ENCODE data around the gene AUTS2. TPM values are rescaled to one million over a fixed set of nuclear protein-coding genes. Genes with fewer than 3 reads are reported as not detected.

The AUTS2 gene
- total RNA-seq, 1 experiment from 2014 or later: 2.2 TPM

DNA sequence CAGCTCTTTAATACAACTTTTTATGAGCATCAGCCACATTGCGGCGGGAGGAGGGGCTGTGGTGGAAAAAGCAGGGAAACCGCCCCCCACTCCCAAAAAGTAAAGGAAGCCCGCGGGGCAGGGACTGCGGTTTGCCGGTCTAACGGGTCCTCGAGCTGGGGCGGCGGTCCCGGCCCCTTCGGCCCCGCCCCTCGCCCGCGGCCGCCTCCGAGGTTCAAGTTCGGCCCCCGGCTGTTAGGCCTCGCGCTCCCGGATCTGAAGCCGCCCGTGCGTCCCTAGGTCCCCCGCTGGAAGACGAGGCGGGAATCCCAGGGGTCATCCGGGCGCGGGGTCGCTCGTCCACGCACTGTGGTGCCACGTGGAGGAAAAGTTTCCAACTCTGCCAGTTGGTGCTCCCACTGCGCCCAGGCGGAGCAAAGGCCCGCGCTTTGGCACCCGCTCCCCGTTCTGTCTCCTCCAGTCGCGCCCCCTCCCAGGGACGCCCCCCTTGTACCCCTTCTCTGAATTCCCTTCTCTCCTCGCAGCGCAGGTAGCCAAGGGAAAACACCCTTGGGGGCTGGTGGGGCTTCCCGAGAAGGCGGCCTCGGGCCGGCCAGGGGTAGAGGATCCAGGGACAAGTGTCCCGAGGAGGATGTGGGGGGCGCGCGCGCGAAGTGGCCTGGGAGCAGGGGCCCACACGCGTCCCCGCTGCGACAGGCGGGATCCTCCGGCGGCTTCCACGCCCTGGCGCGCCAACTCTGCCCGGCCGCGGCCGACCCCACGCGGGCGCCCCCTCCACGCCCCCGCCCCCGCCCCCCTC, 798 bp upstream of the AUTS2 start:
- H3K4me3 ChIP-seq: peak overlapping the region; percentile 52
- no peaks in the 10 kb centered on the region for H3K27me3 ChIP-seq
- no peaks in the 10 kb centered on the region for H3K9me3 ChIP-seq
- no peaks in the 10 kb centered on the region for H3K36me3 ChIP-seq
- DNase-seq: peak; percentile 18

DNA sequence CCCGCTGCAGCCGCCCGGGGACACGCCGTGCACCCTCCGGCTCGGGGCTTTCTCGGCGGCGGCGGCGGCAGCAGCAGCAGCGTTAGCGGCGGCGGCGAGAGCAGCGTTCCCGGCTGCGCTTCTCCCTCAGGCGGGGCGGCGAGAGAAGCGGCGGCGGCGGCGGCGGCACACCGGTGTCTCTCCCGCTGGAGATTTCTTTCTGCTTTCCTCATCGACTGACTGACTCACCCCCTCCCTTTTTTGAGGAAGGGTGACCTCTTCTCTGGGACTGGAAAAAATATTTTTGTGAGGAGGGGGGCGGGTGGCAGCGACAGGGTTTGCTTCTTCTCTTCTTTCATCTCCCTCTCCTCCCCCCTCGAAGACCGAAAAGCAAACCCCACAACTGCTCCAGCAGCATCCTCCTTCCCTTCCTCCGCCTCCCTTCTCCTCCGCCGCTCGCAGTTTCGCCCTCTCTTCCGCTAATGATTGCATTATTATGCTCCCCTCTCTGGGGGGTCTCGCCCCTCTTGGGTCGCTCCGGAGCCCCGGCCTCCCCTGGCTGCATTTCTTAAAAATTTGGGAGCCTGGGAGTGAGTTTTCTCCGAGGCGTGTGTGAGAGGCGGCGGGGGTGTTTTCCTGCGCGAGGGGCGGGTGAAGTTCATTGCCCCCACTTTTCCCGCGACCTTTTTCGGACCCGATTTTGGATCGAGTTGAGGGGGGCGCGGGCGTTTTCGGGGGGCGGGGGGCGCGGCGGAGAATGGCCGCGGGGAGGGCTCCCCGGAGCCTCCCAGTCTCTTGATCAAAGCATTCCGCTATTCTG, 411 bp downstream of the AUTS2 start:
- Histone ChIP-seq H3K9me3 (no peaks in the 10 kb centered on the region), H3K27me3 (no peaks in the 10 kb centered on the region), H3K4me3 (peak overlapping the region; percentile 57), H3K36me3 (no peaks in the 10 kb centered on the region)
- no peak for DNase-seq

DNA sequence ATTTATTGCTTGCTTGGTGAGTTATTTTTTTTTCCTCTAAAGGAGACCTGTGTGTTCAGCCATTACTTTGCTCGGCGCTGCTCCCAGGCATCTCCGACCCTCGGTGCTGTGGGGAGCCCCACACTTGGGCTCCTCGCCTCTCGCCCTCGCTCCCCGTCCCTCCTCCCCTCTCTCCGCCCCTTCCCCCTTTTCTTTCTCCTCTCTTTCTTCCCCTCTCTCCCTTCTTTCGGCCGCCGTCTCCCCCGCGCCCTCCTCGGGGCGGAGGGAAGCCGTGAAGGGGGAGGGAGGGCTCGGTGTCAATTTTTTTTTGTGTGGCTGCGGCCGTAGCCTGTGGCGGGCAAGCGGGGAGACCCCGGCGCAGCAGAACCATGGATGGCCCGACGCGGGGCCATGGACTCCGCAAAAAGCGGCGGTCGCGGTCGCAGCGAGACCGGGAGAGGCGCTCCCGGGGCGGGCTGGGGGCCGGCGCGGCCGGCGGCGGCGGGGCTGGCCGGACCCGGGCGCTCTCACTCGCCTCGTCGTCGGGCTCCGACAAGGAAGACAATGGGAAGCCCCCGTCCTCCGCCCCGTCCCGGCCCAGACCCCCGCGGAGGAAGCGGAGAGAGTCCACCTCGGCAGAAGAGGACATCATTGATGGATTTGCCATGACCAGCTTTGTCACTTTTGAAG, 1.1 kb downstream of the AUTS2 start:
- no peaks in the 10 kb centered on the region for H3K9me3 ChIP-seq
- H3K27me3 ChIP-seq: no peaks in the 10 kb centered on the region
- no peak for DNase-seq
- no peaks in the 10 kb centered on the region for H3K36me3 ChIP-seq
- peak overlapping the region; percentile 57 for H3K4me3 ChIP-seq

DNA sequence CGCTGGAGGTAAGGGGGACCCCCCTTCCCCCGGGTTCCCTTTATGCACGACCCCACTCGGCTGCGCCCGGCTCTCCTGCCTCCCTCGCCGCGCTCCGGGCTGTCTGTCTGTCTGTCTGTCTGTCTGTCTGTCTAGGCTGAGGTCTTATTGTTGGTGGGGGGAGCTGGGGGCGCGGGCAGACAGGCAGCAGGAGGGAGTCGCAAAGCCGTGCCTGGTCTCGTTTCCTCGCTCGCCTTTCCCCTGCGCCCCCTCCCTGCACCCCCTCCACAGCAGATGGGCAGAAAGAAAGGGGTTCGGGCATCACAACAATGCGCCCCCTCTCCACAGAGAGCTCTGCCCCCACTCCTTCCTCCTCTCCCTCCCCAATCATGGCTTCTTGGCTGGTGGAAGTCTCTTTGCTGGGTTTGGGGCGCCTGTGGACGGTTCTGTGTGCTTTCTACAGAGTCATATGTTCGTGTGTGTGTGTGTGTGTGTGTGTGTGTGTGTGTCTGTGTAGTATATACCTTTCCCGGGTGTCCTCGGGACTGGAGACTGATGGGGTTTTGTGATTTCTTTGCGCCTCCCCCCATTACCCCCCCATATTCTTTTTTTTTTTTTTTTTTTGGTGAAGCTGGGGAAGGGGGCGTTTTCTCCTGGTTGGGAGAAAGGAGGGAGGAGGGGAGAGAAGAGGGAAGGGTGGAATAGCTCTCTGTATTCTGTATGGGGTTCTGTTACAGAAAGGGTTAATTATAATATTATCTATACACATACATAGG, 1.9 kb downstream of the AUTS2 start:
- H3K27me3 ChIP-seq: no peaks in the 10 kb centered on the region
- H3K4me3 ChIP-seq: peak overlapping the region; percentile 57
- H3K9me3 ChIP-seq: no peaks in the 10 kb centered on the region
- no peak for DNase-seq
- no peaks in the 10 kb centered on the region for H3K36me3 ChIP-seq

DNA sequence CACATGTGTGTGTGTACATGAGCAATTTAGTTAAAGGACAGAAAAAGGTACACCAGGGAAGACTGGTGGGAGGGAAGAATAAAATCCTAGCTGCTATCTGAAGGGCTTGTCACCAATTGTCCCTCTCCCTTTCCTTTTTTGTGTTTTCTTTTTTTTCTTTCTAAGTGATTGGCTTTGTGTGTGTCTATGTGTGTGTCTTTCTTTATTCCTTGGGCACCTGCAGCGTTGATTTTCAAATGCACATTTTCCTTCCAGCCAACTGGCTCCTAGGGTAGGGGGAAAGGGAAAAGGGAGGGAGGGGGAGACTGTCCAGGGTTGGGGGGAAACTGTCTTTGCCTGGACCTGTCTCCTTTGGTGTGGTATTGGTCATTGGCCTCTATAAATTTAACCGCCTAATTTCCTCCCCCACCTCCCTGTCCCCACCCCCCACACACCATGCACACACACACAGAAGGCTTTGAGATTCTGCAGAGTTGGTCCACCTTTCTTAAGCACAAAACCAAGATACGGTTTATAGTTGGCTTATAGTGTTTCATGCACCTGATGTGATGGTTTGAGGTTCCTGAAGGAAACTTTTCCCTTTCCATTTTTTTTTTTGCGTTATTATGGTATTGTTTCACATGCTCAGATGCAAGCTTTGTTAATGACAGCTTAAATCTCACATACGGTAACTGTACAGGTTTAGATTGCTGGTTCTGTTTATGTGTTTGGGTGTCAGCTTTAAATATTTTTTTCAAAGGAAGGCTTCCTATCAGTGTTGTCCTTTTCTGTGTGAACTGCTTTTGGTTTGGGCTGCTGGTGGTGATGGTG, 2.6 kb downstream of the AUTS2 start:
- Histone ChIP-seq H3K27me3 (peaks cover 4% of the 10 kb centered on the region; the same call in 1 of the 2 replicates), H3K36me3 (no peaks in the 10 kb centered on the region), H3K9me3 (no peaks in the 10 kb centered on the region), H3K4me3 (no peak overlapping the region)
- no peak for DNase-seq

DNA sequence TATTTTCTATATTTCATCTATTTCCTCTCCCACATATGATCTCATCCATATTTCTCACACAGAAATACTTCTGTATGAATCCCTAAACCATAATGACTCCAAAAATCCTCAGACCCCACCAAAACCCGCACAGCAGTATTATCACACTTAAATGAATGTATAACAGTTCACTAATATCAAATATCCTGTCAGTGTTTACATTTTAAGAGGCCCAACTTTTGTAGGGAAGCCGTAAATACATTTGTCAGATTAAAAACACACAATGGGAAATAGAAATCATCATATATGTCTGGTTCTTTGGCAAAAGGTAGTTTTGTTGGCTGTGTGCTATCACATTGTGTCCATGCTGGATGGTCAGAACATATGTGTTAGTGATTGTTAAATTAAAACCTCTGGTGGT, 4.2 kb downstream of the AUTS2 start:
- H3K4me3 ChIP-seq: no peak overlapping the region
- H3K9me3 ChIP-seq: no peaks in the 10 kb centered on the region
- no peaks in the 10 kb centered on the region for H3K36me3 ChIP-seq
- no peak for DNase-seq
- H3K27me3 ChIP-seq: peaks cover 7% of the 10 kb centered on the region

DNA sequence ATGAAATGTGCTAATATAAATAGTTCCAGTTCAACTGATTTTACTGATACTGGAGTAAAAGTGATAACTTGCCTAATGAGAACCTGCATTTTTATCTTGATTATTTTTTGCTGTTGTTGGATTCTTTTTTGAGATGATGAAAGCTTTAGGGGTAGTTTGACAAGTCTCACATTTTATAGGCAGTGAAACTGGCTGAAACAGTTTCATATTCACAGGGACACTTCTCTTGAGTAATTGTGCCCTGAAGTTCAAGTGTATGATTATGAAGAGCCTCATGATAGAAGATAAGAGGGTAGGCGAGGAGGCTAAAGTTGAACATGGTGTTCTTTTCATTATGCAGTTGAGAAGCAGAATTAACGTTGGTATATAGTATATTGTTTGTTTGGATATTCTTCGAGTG, 5.1 kb downstream of the AUTS2 start:
- Histone ChIP-seq H3K27me3 (peaks cover 7% of the 10 kb centered on the region), H3K4me3 (no peak overlapping the region), H3K9me3 (no peaks in the 10 kb centered on the region), H3K36me3 (no peaks in the 10 kb centered on the region)
- DNase-seq: no peak

DNA sequence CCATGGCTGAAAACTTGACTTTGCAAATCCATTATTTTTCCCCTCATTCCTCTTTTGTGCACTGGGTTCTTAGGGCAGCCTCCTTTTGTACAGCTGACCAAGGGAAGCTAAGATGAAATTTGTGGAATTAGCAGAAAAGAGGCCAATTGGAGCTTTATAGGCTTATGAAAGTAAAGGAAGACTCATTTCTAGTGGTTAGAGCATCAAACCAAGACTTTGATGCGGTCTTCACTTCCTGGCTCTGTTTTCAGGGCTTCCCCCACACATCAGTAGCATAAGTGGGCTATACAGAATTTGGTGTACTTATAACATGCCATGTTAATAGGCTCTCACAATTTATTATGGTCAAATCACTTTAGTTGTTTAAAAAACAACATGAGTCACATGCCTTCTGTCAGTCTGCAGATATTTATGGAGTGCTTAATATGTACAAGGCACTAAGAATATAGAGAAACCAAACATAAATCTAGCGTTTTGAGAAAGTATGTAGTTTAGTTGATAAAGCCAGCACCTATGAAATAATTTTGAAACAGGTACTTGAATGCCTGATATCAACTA, 5.7 kb downstream of the AUTS2 start:
- Histone ChIP-seq H3K36me3 (no peaks in the 10 kb centered on the region), H3K4me3 (no peak overlapping the region), H3K9me3 (no peaks in the 10 kb centered on the region), H3K27me3 (peaks cover 7% of the 10 kb centered on the region)
- DNase-seq: no peak

DNA sequence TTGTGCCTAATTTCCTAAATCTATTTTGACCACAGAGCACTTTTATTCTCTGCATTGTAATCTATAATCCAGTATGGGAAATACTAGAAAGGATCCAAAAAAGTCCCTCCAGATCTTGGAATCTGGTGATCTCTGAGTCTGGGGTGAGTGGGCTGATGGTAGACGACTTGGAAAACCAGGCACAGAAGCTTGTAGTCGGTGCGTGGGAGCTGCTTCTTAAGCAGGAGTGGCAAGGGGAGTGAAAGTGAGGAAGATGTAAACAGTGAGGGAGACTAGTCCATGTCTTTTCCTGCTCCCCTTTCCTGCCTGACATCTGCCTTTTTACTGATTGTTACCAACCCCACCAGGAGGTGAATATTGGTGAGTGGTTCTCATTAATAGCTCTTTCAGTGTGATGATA, 6.8 kb downstream of the AUTS2 start:
- no peak for DNase-seq
- Histone ChIP-seq H3K4me3 (no peak overlapping the region), H3K9me3 (no peaks in the 10 kb centered on the region), H3K27me3 (peaks cover 7% of the 10 kb centered on the region), H3K36me3 (no peaks in the 10 kb centered on the region)

DNA sequence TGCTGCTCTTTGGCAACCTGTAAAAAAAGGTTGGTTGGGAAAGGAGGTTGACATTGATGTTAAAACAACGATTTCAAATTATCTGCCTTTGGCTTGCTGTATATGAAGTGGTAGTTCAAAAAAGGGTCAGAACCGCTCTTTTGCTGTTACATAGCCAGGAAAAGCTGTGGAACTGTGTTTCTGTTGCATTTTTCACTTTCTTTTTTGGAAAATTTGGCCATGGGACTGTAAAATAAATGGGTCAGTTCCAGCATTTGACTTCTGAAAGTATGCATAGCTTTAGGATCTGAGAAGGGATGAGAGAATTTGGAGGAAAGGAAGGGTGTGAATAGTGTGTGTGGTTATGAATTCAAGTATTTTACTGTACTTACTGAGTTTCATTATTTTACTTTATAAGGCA, 7.3 kb downstream of the AUTS2 start:
- Histone ChIP-seq H3K4me3 (no peak overlapping the region), H3K36me3 (no peaks in the 10 kb centered on the region), H3K9me3 (no peaks in the 10 kb centered on the region), H3K27me3 (peaks cover 7% of the 10 kb centered on the region)
- DNase-seq: no peak

DNA sequence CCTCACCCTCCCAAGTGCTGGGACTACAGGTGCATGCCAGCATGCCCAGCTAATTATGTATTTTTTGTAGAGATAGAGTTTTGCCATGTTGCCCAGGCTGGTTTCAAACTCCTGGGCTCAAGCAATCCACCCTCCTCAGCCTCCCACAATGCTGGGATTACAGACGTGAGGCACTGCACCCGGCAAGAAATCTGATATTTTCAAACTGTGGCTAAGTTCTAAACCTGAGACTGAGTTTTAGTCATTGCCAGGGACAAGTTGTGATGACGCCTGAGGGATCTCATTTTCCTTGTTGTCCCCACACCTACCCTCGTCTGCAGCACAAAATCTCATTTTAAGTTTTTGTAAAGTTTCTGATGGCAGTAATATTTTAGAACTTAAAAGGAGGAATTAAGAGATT, 9.8 kb downstream of the AUTS2 start:
- H3K4me3 ChIP-seq: no peak overlapping the region
- no peak for DNase-seq
- peaks cover 7% of the 10 kb centered on the region for H3K27me3 ChIP-seq
- H3K36me3 ChIP-seq: no peaks in the 10 kb centered on the region
- H3K9me3 ChIP-seq: no peaks in the 10 kb centered on the region

DNA sequence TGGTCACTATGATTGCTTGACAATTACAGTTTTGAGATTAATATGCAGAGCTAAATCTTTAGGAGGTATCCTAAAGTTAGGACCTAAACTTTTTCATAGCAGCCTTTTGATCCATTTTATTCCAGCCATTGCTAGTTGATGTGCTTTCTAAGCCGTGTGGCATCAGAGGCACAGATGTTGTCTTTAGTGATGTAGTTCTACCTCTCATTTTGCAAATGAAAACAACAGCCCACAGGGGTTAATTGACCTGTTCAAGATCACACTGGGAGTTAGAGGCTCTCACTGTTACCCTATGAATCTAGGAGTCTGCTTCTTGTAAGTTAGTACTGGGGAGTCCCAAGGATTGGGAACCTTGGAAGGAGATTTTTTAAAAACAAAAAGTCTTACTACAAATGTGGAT, 10.6 kb downstream of the AUTS2 start:
- H3K9me3 ChIP-seq: no peaks in the 10 kb centered on the region
- DNase-seq: no peak
- H3K4me3 ChIP-seq: no peak overlapping the region
- no peaks in the 10 kb centered on the region for H3K36me3 ChIP-seq
- peaks cover 7% of the 10 kb centered on the region for H3K27me3 ChIP-seq

DNA sequence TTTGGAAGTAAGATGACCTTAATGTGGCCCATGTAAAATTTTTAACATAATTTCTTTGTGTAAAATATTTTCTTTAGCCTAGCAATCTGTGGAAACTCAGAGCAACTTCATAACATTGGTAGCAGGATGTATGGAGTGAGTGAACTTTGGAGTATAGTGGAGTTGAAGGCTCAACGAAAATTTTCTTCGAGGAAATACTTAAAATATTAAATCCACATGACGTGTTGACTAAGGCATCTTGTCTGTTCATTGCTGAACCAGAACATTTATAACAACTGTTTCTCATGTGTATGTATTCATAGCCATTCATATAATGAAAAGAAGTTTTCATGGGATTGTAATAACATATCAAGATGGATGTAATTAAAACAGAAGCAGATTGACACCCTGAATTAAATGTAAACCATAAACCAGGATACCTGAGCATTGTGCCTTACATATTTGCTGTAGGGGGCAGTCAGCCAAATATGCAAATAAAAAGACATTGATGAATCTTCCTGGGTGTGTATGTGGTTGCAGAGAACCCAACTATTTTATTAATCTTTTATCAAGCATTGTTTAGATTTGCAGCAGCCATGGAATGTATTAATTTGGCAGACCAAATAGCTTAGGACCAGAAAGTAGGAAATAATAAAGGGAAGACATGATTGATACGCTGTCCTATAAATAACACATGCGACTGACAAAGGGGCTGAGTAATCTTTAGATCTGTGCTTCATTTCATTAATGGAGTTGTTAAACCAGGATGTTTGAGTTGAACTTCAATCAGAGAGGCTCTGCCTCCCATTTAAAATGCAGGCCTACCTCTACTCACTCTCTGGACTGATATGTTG, 11.5 kb downstream of the AUTS2 start:
- no peaks in the 10 kb centered on the region for H3K9me3 ChIP-seq
- no peak for DNase-seq
- no peaks in the 10 kb centered on the region for H3K36me3 ChIP-seq
- peaks cover 7% of the 10 kb centered on the region for H3K27me3 ChIP-seq
- H3K4me3 ChIP-seq: no peak overlapping the region

DNA sequence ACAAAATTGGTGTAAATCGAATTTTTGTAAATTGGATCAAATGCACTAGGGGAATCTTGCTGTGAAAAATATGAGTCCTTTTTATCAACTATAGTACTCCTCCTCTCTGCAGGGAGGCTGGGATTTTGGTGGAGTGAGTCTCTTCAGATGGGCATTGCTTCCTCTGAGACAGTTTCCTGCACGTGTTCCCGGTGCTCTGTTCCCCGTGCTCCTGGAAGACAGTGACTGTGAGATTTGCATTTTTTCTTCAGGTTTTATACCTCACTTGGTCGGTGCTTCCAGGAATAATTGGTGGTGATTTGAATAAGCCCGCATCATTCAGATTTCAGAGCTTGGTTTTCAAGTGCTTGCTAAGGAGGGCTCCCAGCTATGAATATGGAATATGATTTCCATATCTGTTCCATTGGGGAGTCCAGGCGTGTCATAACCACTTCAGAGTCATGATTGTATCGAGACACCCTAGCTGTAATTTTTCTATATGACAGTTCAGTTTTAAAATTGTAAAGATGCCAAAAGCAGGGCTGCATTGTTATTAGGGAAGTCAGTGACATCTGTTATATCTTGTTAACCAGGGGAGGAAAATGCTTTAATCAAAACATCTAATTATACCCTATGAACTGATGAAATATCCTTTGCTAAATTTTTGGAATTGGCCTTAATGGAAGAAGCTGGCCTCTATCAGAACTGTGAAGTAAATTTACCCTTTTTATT, 12.3 kb downstream of the AUTS2 start:
- no peak overlapping the region for H3K4me3 ChIP-seq
- H3K36me3 ChIP-seq: no peaks in the 10 kb centered on the region
- no peaks in the 10 kb centered on the region for H3K9me3 ChIP-seq
- peaks cover 7% of the 10 kb centered on the region for H3K27me3 ChIP-seq
- DNase-seq: no peak

All from MG63 (cell line).